NCI-H128 (cell line): Measurements from ENCODE around the gene PID1.

Experiments used
- DNase-seq: peaks from one replicate; lab custom pipeline; 2025; ENCODE audit not compliant: unreplicated experiment; lab: John Stamatoyannopoulos, UW

PID1 gene

GRCh38 chr2:229126066-229126465 is 145.0 kb downstream of the PID1 start:
- DNase-seq: no peak

GRCh38 chr2:229124136-229124535 is 147.0 kb downstream of the PID1 start:
- no peak for DNase-seq

- no peak for DNase-seq
Measured at GRCh38 chr2:229118927-229119326, 152.2 kb downstream of the PID1 start.

GRCh38 chr2:229118336-229118735 is 152.8 kb downstream of the PID1 start:
- DNase-seq: no peak

GRCh38 chr2:229111744-229112143 is 159.3 kb downstream of the PID1 start:
- DNase-seq: no peak

- DNase-seq: no peak
Measured at GRCh38 chr2:229109195-229109594, 161.9 kb downstream of the PID1 start.

GRCh38 chr2:229107601-229108000 is 163.5 kb downstream of the PID1 start:
- DNase-seq: no peak

GRCh38 chr2:229104974-229105387 is 166.1 kb downstream of the PID1 start:
- no peak for DNase-seq

GRCh38 chr2:229104025-229104424 is 167.1 kb downstream of the PID1 start:
- no peak for DNase-seq

- DNase-seq: no peak
Measured at GRCh38 chr2:229101314-229101713, 169.8 kb downstream of the PID1 start.

- DNase-seq: no peak
Measured at GRCh38 chr2:229099231-229099630, 171.9 kb downstream of the PID1 start.

- DNase-seq: no peak
Measured at GRCh38 chr2:229098801-229099200, 172.3 kb downstream of the PID1 start.

GRCh38 chr2:229096409-229097066 is 174.5 kb downstream of the PID1 start:
- DNase-seq: no peak

GRCh38 chr2:229095472-229095871 is 175.6 kb downstream of the PID1 start:
- no peak for DNase-seq

- no peak for DNase-seq
Measured at GRCh38 chr2:229090225-229090624, 180.9 kb downstream of the PID1 start.

- no peak for DNase-seq
Measured at GRCh38 chr2:229089776-229090175, 181.3 kb downstream of the PID1 start.

GRCh38 chr2:229088966-229089700 is 182.0 kb downstream of the PID1 start:
- no peak for DNase-seq

GRCh38 chr2:229088517-229088913 is 182.6 kb downstream of the PID1 start:
- DNase-seq: no peak

- DNase-seq: no peak
Measured at GRCh38 chr2:229087843-229088516, 183.1 kb downstream of the PID1 start.

GRCh38 chr2:229087267-229087666 is 183.8 kb downstream of the PID1 start:
- no peak for DNase-seq

GRCh38 chr2:229085439-229085838 is 185.6 kb downstream of the PID1 start:
- DNase-seq: no peak

GRCh38 chr2:229084447-229084846 is 186.6 kb downstream of the PID1 start:
- no peak for DNase-seq
